ENCODE data around the gene CFAP299. TPM values are rescaled to one million over a fixed set of nuclear protein-coding genes. Genes with fewer than 3 reads are reported as not detected.

CFAP299 gene
- total RNA-seq, 4 donors from 2014 or later, result 1.2 TPM; not detected in 3

GRCh38 chr4:80909938-80910337, 574.4 kb downstream of the CFAP299 start:
- H3K9me3 ChIP-seq, result no peaks in the 10 kb centered on the region
- intact Hi-C loops (cut with DNase I; ENCODE audit: low total_unique reads), result no loop called here
- no peaks in the 10 kb centered on the region for H3K4me1 ChIP-seq
- TF ChIP-seq CTCF (IDR thresholded peaks at IDR 0.05), result no peak
- no peak overlapping the region for H3K27ac ChIP-seq
- DNase-seq, result no peak
- no peaks in the 10 kb centered on the region for H3K36me3 ChIP-seq
- H3K4me3 ChIP-seq, result no peak overlapping the region
- H3K27me3 ChIP-seq, result no peaks in the 10 kb centered on the region

GRCh38 chr4:80911458-80911857, 575.9 kb downstream of the CFAP299 start:
- no peak for DNase-seq
- Histone ChIP-seq H3K27ac (no peak overlapping the region), H3K4me3 (no peak overlapping the region), H3K4me1 (no peaks in the 10 kb centered on the region), H3K9me3 (no peaks in the 10 kb centered on the region), H3K36me3 (no peaks in the 10 kb centered on the region), H3K27me3 (no peaks in the 10 kb centered on the region)
- no peak for TF ChIP-seq CTCF (IDR thresholded peaks at IDR 0.05)
- no peak for TF ChIP-seq POLR2A (IDR thresholded peaks at IDR 0.05)
- intact Hi-C loops (cut with DNase I; ENCODE audit: low total_unique reads), result no loop called here

- TF ChIP-seq CTCF (IDR thresholded peaks at IDR 0.05), result no peak
- no peak for TF ChIP-seq POLR2A (IDR thresholded peaks at IDR 0.05)
- Histone ChIP-seq H3K4me3 (no peak overlapping the region), H3K36me3 (no peaks in the 10 kb centered on the region), H3K27me3 (no peaks in the 10 kb centered on the region), H3K27ac (no peak overlapping the region), H3K9me3 (no peaks in the 10 kb centered on the region), H3K4me1 (no peaks in the 10 kb centered on the region)
- no peak for DNase-seq
- intact Hi-C loops (cut with DNase I; ENCODE audit: low total_unique reads), result no loop called here
These were observed 576.8 kb downstream of the CFAP299 start for GRCh38 chr4:80912350-80912749.

- no peaks in the 10 kb centered on the region for H3K27me3 ChIP-seq
- H3K4me3 ChIP-seq, result no peak overlapping the region
- intact Hi-C loops (cut with DNase I; ENCODE audit: low total_unique reads), result no loop called here
- DNase-seq, result no peak
- H3K27ac ChIP-seq, result no peak overlapping the region
- H3K9me3 ChIP-seq, result no peaks in the 10 kb centered on the region
- no peak for TF ChIP-seq POLR2A (IDR thresholded peaks at IDR 0.05)
- TF ChIP-seq CTCF (IDR thresholded peaks at IDR 0.05), result no peak
- H3K36me3 ChIP-seq, result no peaks in the 10 kb centered on the region
- no peaks in the 10 kb centered on the region for H3K4me1 ChIP-seq
These were observed 577.9 kb downstream of the CFAP299 start for GRCh38 chr4:80913381-80913780.

GRCh38 chr4:80916770-80917169, 581.2 kb downstream of the CFAP299 start:
- intact Hi-C loops (cut with DNase I; ENCODE audit: low total_unique reads), result no loop called here
- Histone ChIP-seq H3K4me3 (no peak overlapping the region), H3K27ac (no peak overlapping the region)

More at GRCh38 chr4:80916770-80917169, 581.2 kb downstream of the CFAP299 start:
- DNase-seq, result no peak
- TF ChIP-seq POLR2A (IDR thresholded peaks at IDR 0.05) (no peak), CTCF (IDR thresholded peaks at IDR 0.05) (no peak)
- no peaks in the 10 kb centered on the region for H3K36me3 ChIP-seq
- no peaks in the 10 kb centered on the region for H3K4me1 ChIP-seq
- H3K27me3 ChIP-seq, result no peaks in the 10 kb centered on the region
- H3K9me3 ChIP-seq, result no peaks in the 10 kb centered on the region
